Activated T-cell treated with anti-CD3 and anti-CD28 coated beads, Interleukin-2, amount 50 U/mL, for 24 hours (primary cell): ENCODE results near the gene TSTD1.
A peak's percentile ranks its signal among the peaks of the same experiment; 100 is the strongest.

Source experiments
- DNase-seq: peaks from one replicate; pipeline ENCODE4 v3.0.0-alpha.2; 2020
- H3K27ac Mint-ChIP-seq: 2 replicates; pipeline ENCODE4 v1.8.0; 2020; ENCODE audit warnings: mild to moderate bottlenecking, mixed read lengths
- H3K27me3 Mint-ChIP-seq: 2 replicates; pipeline ENCODE4 v1.8.0; 2020; ENCODE audit warnings: mixed read lengths
- H3K36me3 Mint-ChIP-seq: 2 replicates; pipeline ENCODE4 v1.8.0; 2020; ENCODE audit warnings: low read depth, mixed read lengths
- H3K4me1 Mint-ChIP-seq: 2 replicates; pipeline ENCODE4 v1.8.0; 2020; ENCODE audit warnings: low read depth, mixed read lengths
- H3K4me3 Mint-ChIP-seq: 2 replicates; pipeline ENCODE4 v1.8.0; 2020; ENCODE audit warnings: mild to moderate bottlenecking, moderate library complexity, mixed read lengths
- H3K9me3 Mint-ChIP-seq: 2 replicates; pipeline ENCODE4 v1.8.0; 2020; ENCODE audit warnings: mixed read lengths

TSTD1 gene

GRCh38 chr1:161052899-161053298 is 14.1 kb upstream of the TSTD1 start:
- Mint-ChIP-seq H3K4me3 (no peak overlapping the region), H3K27ac (peak overlapping the region; percentile 61), H3K27me3 (no peaks in the 10 kb centered on the region), H3K4me1 (peaks cover 17% of the 10 kb centered on the region), H3K36me3 (peaks cover 95% of the 10 kb centered on the region), H3K9me3 (no peaks in the 10 kb centered on the region)
- DNase-seq = no peak

DNA sequence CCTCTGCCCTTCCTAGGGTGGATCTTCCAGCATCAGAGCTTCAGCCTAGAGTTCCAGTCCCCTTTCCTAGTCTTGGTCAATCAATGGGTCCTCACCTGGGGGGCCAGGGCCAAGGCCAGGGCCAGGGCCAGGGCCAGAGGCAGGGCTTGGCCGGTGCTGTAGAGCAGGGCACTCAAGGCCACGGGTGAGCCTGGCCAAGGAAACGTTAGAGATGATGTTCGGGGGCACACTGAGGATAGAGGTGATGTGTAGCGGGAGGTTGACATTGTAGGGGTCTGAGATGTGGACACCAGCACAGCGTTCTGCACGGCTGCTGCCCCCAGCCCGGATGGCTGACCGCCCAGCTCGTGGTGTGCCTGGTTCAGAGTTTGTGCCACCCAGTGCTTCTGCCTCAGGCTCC is 12.5 kb upstream of the TSTD1 start:
- H3K27ac Mint-ChIP-seq = peak overlapping the region; percentile 44
- no peak overlapping the region for H3K4me3 Mint-ChIP-seq
- no peak for DNase-seq
- peaks cover 18% of the 10 kb centered on the region for H3K4me1 Mint-ChIP-seq
- peaks cover 94% of the 10 kb centered on the region for H3K36me3 Mint-ChIP-seq
- H3K9me3 Mint-ChIP-seq = no peaks in the 10 kb centered on the region
- H3K27me3 Mint-ChIP-seq = no peaks in the 10 kb centered on the region

- Mint-ChIP-seq H3K4me3 (no peak overlapping the region), H3K4me1 (peaks cover 25% of the 10 kb centered on the region), H3K9me3 (no peaks in the 10 kb centered on the region), H3K36me3 (peaks cover 95% of the 10 kb centered on the region), H3K27ac (peak overlapping the region; percentile 66), H3K27me3 (no peaks in the 10 kb centered on the region)
- no peak for DNase-seq
Observed at GRCh38 chr1:161048949-161049722, 10.4 kb upstream of the TSTD1 start.

GRCh38 chr1:161047436-161048420 is 9.0 kb upstream of the TSTD1 start:
- Mint-ChIP-seq H3K9me3 (no peaks in the 10 kb centered on the region), H3K27ac (peak overlapping the region; percentile 98), H3K4me3 (peak overlapping the region; percentile 88), H3K4me1 (peaks cover 34% of the 10 kb centered on the region), H3K36me3 (peaks cover 90% of the 10 kb centered on the region), H3K27me3 (no peaks in the 10 kb centered on the region)
- no peak for DNase-seq

GRCh38 chr1:161046605-161047228 is 8.0 kb upstream of the TSTD1 start:
- Mint-ChIP-seq H3K36me3 (peaks cover 91% of the 10 kb centered on the region), H3K4me1 (peaks cover 36% of the 10 kb centered on the region), H3K27me3 (no peaks in the 10 kb centered on the region), H3K4me3 (peak overlapping the region; percentile 88), H3K27ac (peak overlapping the region; percentile 98), H3K9me3 (no peaks in the 10 kb centered on the region)
- DNase-seq = no peak

GRCh38 chr1:161045736-161046604 is 7.2 kb upstream of the TSTD1 start, which contains the start of gene USF1:
Gene USF1 (minus strand): TSS chr1:161045977. CDS start chr1:161043275, 2,702 bp downstream.
- H3K4me3 Mint-ChIP-seq = peak within 1 kb of the TSS; percentile 88
- H3K27ac Mint-ChIP-seq = peak within 1 kb of the TSS; percentile 98
- H3K36me3 Mint-ChIP-seq = peaks cover 91% of the 10 kb centered on the region
- H3K9me3 Mint-ChIP-seq = no peaks in the 10 kb centered on the region
- peaks cover 40% of the 10 kb centered on the region for H3K4me1 Mint-ChIP-seq
- no peaks in the 10 kb centered on the region for H3K27me3 Mint-ChIP-seq
- peak; percentile 94 for DNase-seq

- Mint-ChIP-seq H3K9me3 (no peaks in the 10 kb centered on the region), H3K27me3 (no peaks in the 10 kb centered on the region), H3K4me3 (peak overlapping the region; percentile 88), H3K36me3 (peaks cover 92% of the 10 kb centered on the region), H3K4me1 (peaks cover 40% of the 10 kb centered on the region), H3K27ac (peak overlapping the region; percentile 98)
- DNase-seq = peak; percentile 72
Observed at GRCh38 chr1:161044908-161045735, 6.4 kb upstream of the TSTD1 start.

- H3K36me3 Mint-ChIP-seq = peaks cover 92% of the 10 kb centered on the region
- H3K4me1 Mint-ChIP-seq = peaks cover 46% of the 10 kb centered on the region
- no peaks in the 10 kb centered on the region for H3K27me3 Mint-ChIP-seq
Observed at GRCh38 chr1:161044535-161044907, 5.8 kb upstream of the TSTD1 start.

DNA sequence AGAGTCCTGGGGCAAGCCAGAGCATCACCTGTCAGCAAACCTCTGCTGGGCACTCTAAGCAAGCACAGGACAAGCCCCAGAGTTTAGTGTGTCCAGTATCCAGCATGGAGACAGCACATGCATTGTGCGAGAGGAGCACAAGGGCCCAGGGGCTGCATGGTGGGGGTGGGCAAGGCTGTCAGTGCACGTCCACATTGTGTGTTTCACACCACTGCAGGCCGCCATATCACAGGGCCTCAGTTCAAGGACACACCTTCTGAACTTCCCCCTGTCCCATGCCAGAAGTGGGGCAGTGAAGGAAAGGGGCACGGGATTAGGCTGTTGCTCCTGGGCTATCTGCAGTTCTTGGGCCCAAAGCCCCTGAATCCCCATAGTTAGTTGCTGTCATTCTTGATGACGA is 782 bp upstream of the TSTD1 start:
- H3K4me1 Mint-ChIP-seq = peaks cover 54% of the 10 kb centered on the region
- H3K27ac Mint-ChIP-seq = peak overlapping the region; percentile 97
- peaks cover 67% of the 10 kb centered on the region for H3K36me3 Mint-ChIP-seq
- H3K9me3 Mint-ChIP-seq = no peaks in the 10 kb centered on the region
- H3K27me3 Mint-ChIP-seq = no peaks in the 10 kb centered on the region
- no peak for DNase-seq
- H3K4me3 Mint-ChIP-seq = peak overlapping the region; percentile 89

More at GRCh38 chr1:161044535-161044907, 5.8 kb upstream of the TSTD1 start:
- Mint-ChIP-seq H3K4me3 (peak overlapping the region; percentile 88), H3K27ac (peak overlapping the region; percentile 98), H3K9me3 (no peaks in the 10 kb centered on the region)
- no peak for DNase-seq

- Mint-ChIP-seq H3K4me3 (peak overlapping the region; percentile 89), H3K9me3 (no peaks in the 10 kb centered on the region), H3K27ac (peak overlapping the region; percentile 97), H3K36me3 (peaks cover 63% of the 10 kb centered on the region), H3K27me3 (no peaks in the 10 kb centered on the region), H3K4me1 (peaks cover 51% of the 10 kb centered on the region)
- DNase-seq = no peak
Observed at GRCh38 chr1:161039154-161039545, 386 bp upstream of the TSTD1 start.

DNA sequence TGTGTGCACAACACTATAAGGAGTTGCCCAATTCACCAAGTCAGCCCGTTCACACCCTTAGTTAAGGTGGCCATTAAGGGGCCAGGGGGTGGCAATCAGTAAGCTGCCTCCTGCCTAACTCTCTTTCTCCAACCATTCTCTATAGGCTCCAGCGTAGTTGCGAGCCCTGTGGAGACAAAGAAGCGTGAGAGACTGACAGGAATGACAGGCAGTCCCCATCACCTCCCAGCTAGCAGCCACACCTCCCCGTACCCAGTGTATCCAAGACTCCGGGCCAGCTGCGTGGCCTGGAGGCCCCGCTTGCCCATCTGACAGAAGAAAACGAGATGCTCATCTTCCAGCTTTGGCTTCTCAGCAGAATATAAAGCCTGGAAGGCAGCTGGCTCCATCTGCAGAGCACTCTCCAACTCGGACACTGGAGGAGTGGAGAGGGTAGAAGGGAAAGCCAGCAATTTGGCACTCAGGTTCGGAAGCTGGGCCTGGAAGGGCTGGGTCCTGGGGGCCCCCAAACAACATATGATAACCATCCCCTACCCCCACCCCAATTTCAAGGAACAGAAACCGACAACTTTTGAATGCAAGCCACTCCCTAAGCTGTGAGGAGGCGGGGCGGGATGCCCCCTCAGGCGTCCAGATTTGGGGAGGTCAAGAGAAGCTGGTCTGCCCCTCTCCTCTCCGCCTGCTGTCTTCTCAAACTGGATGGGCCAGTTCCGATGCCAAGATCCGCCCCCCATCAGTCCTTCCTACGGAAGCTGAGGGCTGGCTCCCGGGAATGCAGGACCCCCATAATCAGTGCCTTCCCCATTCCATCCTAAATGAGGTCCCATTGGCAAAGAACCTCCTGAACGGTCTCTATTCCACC is 872 bp downstream of the TSTD1 start:
- H3K4me3 Mint-ChIP-seq = peak overlapping the region; percentile 89
- peaks cover 52% of the 10 kb centered on the region for H3K4me1 Mint-ChIP-seq
- DNase-seq = no peak
- no peaks in the 10 kb centered on the region for H3K27me3 Mint-ChIP-seq
- H3K27ac Mint-ChIP-seq = peak overlapping the region; percentile 97
- H3K9me3 Mint-ChIP-seq = no peaks in the 10 kb centered on the region
- H3K36me3 Mint-ChIP-seq = peaks cover 55% of the 10 kb centered on the region

DNA sequence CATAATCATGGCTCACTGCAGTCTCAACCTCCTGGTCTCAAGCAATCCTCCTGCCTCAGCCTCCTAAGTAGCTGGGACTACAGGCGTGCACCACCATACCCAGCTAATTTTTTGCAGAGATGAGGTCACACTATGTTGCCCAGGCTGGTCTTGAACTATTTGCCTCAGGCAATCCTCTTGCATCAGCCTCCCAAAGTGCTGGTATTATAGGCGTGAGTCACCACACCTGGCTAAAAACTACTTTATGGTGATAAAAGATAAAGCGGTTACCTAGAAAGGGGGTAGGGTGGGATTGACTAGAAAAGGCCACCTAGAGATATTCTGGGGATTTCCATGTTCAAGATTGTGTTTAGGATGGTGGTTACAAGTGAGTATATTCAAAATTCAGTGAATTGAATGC is 5.0 kb downstream of the TSTD1 start:
- no peak overlapping the region for H3K4me3 Mint-ChIP-seq
- H3K4me1 Mint-ChIP-seq = peaks cover 42% of the 10 kb centered on the region
- no peaks in the 10 kb centered on the region for H3K9me3 Mint-ChIP-seq
- DNase-seq = no peak
- no peaks in the 10 kb centered on the region for H3K27me3 Mint-ChIP-seq
- no peak overlapping the region for H3K27ac Mint-ChIP-seq
- peaks cover 21% of the 10 kb centered on the region for H3K36me3 Mint-ChIP-seq
